NCI-H187 treated with DMSO at 0.1 percent for 48 hours (cell line): ENCODE measurements around the gene MAPK8IP3.

Experiments
- DNase-seq: peaks from one replicate; lab custom pipeline; 2025; lab: John Stamatoyannopoulos, UW

The MAPK8IP3 gene

GRCh38 chr16:1812732-1813163 lies 106.8 kb downstream of the MAPK8IP3 start:
- DNase-seq: no peak

GRCh38 chr16:1815461-1815860 lies 109.5 kb downstream of the MAPK8IP3 start:
- no peak for DNase-seq

GRCh38 chr16:1816396-1817275 lies 110.6 kb downstream of the MAPK8IP3 start:
- DNase-seq: no peak

GRCh38 chr16:1817276-1817589 lies 111.2 kb downstream of the MAPK8IP3 start:
- DNase-seq: no peak

GRCh38 chr16:1817716-1818115 lies 111.7 kb downstream of the MAPK8IP3 start:
- no peak for DNase-seq

GRCh38 chr16:1818204-1818872 lies 112.3 kb downstream of the MAPK8IP3 start:
- DNase-seq: no peak

- DNase-seq: no peak
Measured at GRCh38 chr16:1818873-1819525, 113.0 kb downstream of the MAPK8IP3 start.

- DNase-seq: no peak
Measured at GRCh38 chr16:1819611-1820010, 113.6 kb downstream of the MAPK8IP3 start.
